Measurements from ENCODE around the gene PUSL1. TPM values are rescaled to one million over a fixed set of nuclear protein-coding genes. Genes with fewer than 3 reads are reported as not detected.

PUSL1 gene
- total RNA-seq, 1 experiment from 2014 or later = 132 TPM

DNA sequence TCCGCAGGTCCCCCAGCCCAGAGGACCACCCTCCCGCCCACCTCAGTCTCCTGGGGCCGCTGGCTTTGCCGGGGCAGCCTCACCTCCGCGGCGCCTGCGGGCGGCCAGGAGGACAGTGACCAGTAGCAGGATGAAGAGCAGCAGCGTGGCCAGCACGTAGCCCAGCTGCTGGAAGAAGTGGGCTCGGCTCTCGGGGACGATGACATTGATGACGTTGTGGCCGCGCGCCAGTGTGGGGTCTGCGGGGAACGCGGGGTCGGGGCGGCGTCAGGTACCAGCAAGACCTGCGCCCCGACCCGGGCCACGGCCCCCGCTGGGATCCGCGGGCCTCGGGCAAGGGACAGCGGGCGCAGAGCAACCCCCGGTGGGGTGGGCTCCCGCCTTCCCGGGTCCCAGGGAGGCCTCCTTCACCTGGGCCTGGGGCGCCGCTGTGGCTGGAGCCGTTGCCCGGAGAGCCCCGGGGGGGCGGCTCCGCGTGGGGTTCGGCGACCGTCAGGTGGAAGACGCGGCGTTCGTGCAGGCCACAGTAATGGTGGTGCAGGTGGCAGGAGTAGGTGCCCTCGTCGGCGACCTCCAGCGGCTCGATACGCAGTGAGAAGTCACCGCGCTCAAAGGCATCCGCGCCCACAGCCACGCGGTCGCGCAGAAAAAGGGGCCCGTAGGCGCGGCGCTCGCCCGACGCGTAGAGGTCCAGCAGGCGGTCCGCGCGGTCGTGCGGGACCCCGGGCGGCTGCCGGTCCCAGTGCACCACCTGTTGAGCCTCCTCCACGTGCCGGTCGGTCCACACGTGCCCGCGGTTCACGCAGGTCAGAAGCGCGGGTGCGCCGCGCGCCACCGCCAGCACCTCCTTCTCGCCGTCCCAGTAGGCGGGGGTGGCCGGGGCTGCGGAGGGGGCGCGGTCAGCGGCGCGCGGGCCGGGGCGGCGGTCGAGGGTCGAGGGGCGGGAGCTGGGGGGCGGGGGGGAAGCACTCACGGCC lies 46.2 kb downstream of the PUSL1 start:
- Histone ChIP-seq H3K4me1 (ENCODE audit: insufficient read depth, low read length) (peaks cover 32% of the 10 kb centered on the region), H3K9ac (ENCODE audit: low read length) (0 out of 2 replicates have a peak overlapping the region, but pooled peaks have one; percentile 9), H3K27ac (ENCODE audit: low read length) (no peak overlapping the region), H3K4me3 (ENCODE audit: low read length) (peak overlapping the region; percentile 58), H3K9me2 (replicated peaks; ENCODE audit: low read length) (no peaks in the 10 kb centered on the region), H4K20me1 (ENCODE audit: low read length) (no peaks in the 10 kb centered on the region), H3K27me3 (ENCODE audit: low read length) (no peaks in the 10 kb centered on the region), H3K79me2 (ENCODE audit: low read length) (peaks cover 15% of the 10 kb centered on the region), H3K4me2 (ENCODE audit: low read length) (peak overlapping the region; percentile 78), H2AFZ (ENCODE audit: low read length) (no peak overlapping the region), H3K9me3 (ENCODE audit: low read length) (no peaks in the 10 kb centered on the region), H3F3A (ENCODE audit: low read length, unreplicated experiment) (peaks cover 3% of the 10 kb centered on the region), H3K36me3 (ENCODE audit: low read depth, low read length) (no peaks in the 10 kb centered on the region)
- intact Hi-C loops (cut with micrococcal nuclease) = no loop called here
- POLR2A ChIA-PET (ENCODE audit: unreplicated experiment) = no interaction called here
- BruUV-seq (replicated peaks) = no TSS peak
- CTCF ChIA-PET = interaction anchor here (0.6 kb wide), 1 partner anchor 45 kb away, joined by 3 read pairs; no protein-coding TSS in a partner anchor
- TF ChIP-seq EZH2 (IDR thresholded peaks at IDR 0.05; ENCODE audit: low read length, unreplicated experiment) (no peak), CTCF (conservative IDR thresholded peaks at IDR 0.05; ENCODE audit: low read depth, low read length) (no peak), EZH2phosphoT487 (IDR thresholded peaks at IDR 0.05; ENCODE audit: borderline replicate concordance, low read length) (no peak)
- ATAC-seq (peak; percentile 5), DNase-seq (no peak)

- H3K9me2 ChIP-seq (replicated peaks; ENCODE audit: low read length) = no peaks in the 10 kb centered on the region
- ATAC-seq = peak; percentile 43
- TF ChIP-seq EZH2 (IDR thresholded peaks at IDR 0.05; ENCODE audit: low read length, unreplicated experiment) = no peak
- no peak for TF ChIP-seq CTCF (conservative IDR thresholded peaks at IDR 0.05; ENCODE audit: low read depth, low read length)
- TF ChIP-seq EZH2phosphoT487 (IDR thresholded peaks at IDR 0.05; ENCODE audit: borderline replicate concordance, low read length) = peak; percentile 81; the same call in 1 of the 2 replicates
- peaks cover 3% of the 10 kb centered on the region for H3F3A ChIP-seq (ENCODE audit: low read length, unreplicated experiment)
- no peak overlapping the region for H3K9ac ChIP-seq (ENCODE audit: low read length)
- peak overlapping the region; percentile 78 for H3K4me2 ChIP-seq (ENCODE audit: low read length)
- no peaks in the 10 kb centered on the region for H3K27me3 ChIP-seq (ENCODE audit: low read length)
- no TSS peak for BruUV-seq (replicated peaks)
- H3K4me3 ChIP-seq (ENCODE audit: low read length) = peak overlapping the region; percentile 58; the same call in 1 of the 2 replicates
- H4K20me1 ChIP-seq (ENCODE audit: low read length) = no peaks in the 10 kb centered on the region
- 0 out of 2 replicates have a peak overlapping the region, but pooled peaks have one; percentile 32 for H2AFZ ChIP-seq (ENCODE audit: low read length)
- ChIA-PET CTCF (no interaction called here), POLR2A (ENCODE audit: unreplicated experiment) (no interaction called here)
- peaks cover 40% of the 10 kb centered on the region for H3K4me1 ChIP-seq (ENCODE audit: insufficient read depth, low read length)
- DNase-seq = peak; percentile 76
- H3K79me2 ChIP-seq (ENCODE audit: low read length) = peaks cover 15% of the 10 kb centered on the region
- intact Hi-C loops (cut with micrococcal nuclease) = no loop called here
- no peaks in the 10 kb centered on the region for H3K9me3 ChIP-seq (ENCODE audit: low read length)
- H3K36me3 ChIP-seq (ENCODE audit: low read depth, low read length) = no peaks in the 10 kb centered on the region
- no peak overlapping the region for H3K27ac ChIP-seq (ENCODE audit: low read length)
Measured at GRCh38 chr1:1355416-1355815, 47.0 kb downstream of the PUSL1 start.

All from PC-3 (cell line).